ENCODE measurements around the gene SAMD3. TPM values are rescaled to one million over a fixed set of nuclear protein-coding genes. Genes with fewer than 3 reads are reported as not detected.

Gene SAMD3
- total and polyA plus RNA-seq, 7 donors: 0.81 to 3.7 (median 2.3) TPM; not detected in 3

GRCh38 chr6:130105996-130106704, 116.6 kb downstream of the SAMD3 start:
- no peak for DNase-seq
- intact Hi-C loops (cut with DNase I): no loop called here
- no peaks in the 10 kb centered on the region for H3K27me3 ChIP-seq

DNA sequence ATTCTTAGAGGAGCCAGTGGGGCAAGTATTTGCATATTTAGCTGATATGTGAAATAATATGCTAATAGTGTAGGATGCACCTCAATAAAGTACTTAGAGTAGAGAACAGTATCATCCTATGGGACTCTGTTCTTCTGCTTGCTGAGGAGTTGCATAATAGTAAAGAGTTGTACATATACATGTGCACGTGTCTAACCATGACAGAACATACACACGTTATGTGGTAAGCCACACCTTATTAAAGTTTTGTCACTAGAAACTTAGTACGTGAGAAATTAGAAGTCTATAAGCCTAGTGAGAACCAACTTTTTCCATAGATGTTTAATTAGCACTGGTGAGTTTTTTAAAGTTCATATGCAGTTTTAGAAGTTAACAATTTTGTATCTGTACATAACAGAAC, 123.6 kb downstream of the SAMD3 start:
- Histone ChIP-seq H3K27ac (no peak overlapping the region), H3K27me3 (no peaks in the 10 kb centered on the region), H3K9me3 (no peaks in the 10 kb centered on the region), H3K4me3 (no peak overlapping the region), H3K36me3 (no peaks in the 10 kb centered on the region), H3K4me1 (no peaks in the 10 kb centered on the region)
- DNase-seq: no peak
- intact Hi-C loops (cut with DNase I): no loop called here
- 93 to 95% methylated on average over 3 of the region's 3 CpGs for WGBS, 2 donors
- TF ChIP-seq POLR2A (IDR thresholded peaks at IDR 0.05) (no peak), EP300 (IDR thresholded peaks at IDR 0.05) (no peak), POLR2AphosphoS5 (IDR thresholded peaks at IDR 0.05) (no peak), CTCF (IDR thresholded peaks at IDR 0.05) (no peak)

More at GRCh38 chr6:130105996-130106704, 116.6 kb downstream of the SAMD3 start:
- Histone ChIP-seq H3K27ac (no peak overlapping the region), H3K9me3 (no peaks in the 10 kb centered on the region), H3K4me3 (no peak overlapping the region), H3K4me1 (no peaks in the 10 kb centered on the region), H3K36me3 (no peaks in the 10 kb centered on the region)
- 77 to 92% methylated on average over 4 of the region's 4 CpGs for WGBS, 2 donors
- TF ChIP-seq POLR2AphosphoS5 (IDR thresholded peaks at IDR 0.05) (no peak), EP300 (IDR thresholded peaks at IDR 0.05) (no peak), CTCF (IDR thresholded peaks at IDR 0.05) (no peak), POLR2A (IDR thresholded peaks at IDR 0.05) (no peak)

- intact Hi-C loops (cut with DNase I): no loop called here
- TF ChIP-seq POLR2A (IDR thresholded peaks at IDR 0.05) (no peak), EP300 (IDR thresholded peaks at IDR 0.05) (no peak), POLR2AphosphoS5 (IDR thresholded peaks at IDR 0.05) (no peak), CTCF (IDR thresholded peaks at IDR 0.05) (no peak)
Observed at GRCh38 chr6:130098317-130098716, 124.4 kb downstream of the SAMD3 start.

More at GRCh38 chr6:130098317-130098716, 124.4 kb downstream of the SAMD3 start:
- WGBS, 2 donors: 45 to 68% methylated on average over 4 of the region's 4 CpGs
- Histone ChIP-seq H3K4me1 (no peaks in the 10 kb centered on the region), H3K9me3 (no peaks in the 10 kb centered on the region), H3K27ac (no peak overlapping the region), H3K36me3 (no peaks in the 10 kb centered on the region), H3K4me3 (no peak overlapping the region), H3K27me3 (no peaks in the 10 kb centered on the region)
- no peak for DNase-seq

Other genes starting within 250 kb of the SAMD3 start
- 10 to 100 TPM in 1 of 4 donors, 1 to 10 TPM in 3; 3.5 to 10.4 (median 4.0) TPM for gene L3MBTL3, start 204.4 kb downstream of the SAMD3 start, total RNA-seq
- gene L3MBTL3, start 204.4 kb downstream of the SAMD3 start, polyA plus RNA-seq: 1 to 10 TPM; 2.1 to 4.8 (median 4.8) TPM
- 1 to 10 TPM in 2 of 4 donors, under 1 TPM in 2; 0.71 to 4.4 (median 1.4) TPM for gene TMEM200A, start 143.1 kb upstream of the SAMD3 start, total RNA-seq
- 10 to 100 TPM in 1 of 3 donors, 1 to 10 TPM in 2; 5.3 to 10.2 (median 6.3) TPM for gene TMEM200A, start 143.1 kb upstream of the SAMD3 start, polyA plus RNA-seq

All from sigmoid colon (tissue), 7 donors.